GM19023 (cell line): Measurements from ENCODE around the gene GRIN2A.
"Not testable (repeated sequence)": the region's sequence is repeated elsewhere in the genome, so short reads cannot be mapped to it uniquely, and the experiment has no call there.

Source experiments
- ATAC-seq: cut with Tn5 transposase; IDR thresholded peaks from one replicate; pipeline ENCODE4 v1.9.1; 2021; ENCODE audit warnings: mild to moderate bottlenecking, moderate library complexity; ENCODE audit not compliant: unreplicated experiment

GRIN2A gene

GRCh38 chr16:9932000-9932399, 250.2 kb downstream of the GRIN2A start:
- ATAC-seq, result no peak

- ATAC-seq, result no peak
Observed at GRCh38 chr16:9929836-9930235, 252.4 kb downstream of the GRIN2A start.

GRCh38 chr16:9929313-9929712, 252.9 kb downstream of the GRIN2A start:
- ATAC-seq, result no peak

- ATAC-seq, result no peak
Observed at GRCh38 chr16:9922441-9922840, 259.8 kb downstream of the GRIN2A start.

- no peak for ATAC-seq
Observed at GRCh38 chr16:9921997-9922396, 260.2 kb downstream of the GRIN2A start.

GRCh38 chr16:9919460-9919859, 262.8 kb downstream of the GRIN2A start:
- no peak for ATAC-seq

GRCh38 chr16:9917691-9918090, 264.5 kb downstream of the GRIN2A start:
- no peak for ATAC-seq

- no peak for ATAC-seq
Observed at GRCh38 chr16:9913604-9914326, 268.5 kb downstream of the GRIN2A start.

GRCh38 chr16:9911989-9912388, 270.2 kb downstream of the GRIN2A start:
- ATAC-seq, result no peak

- ATAC-seq, result no peak
Observed at GRCh38 chr16:9911231-9911630, 271.0 kb downstream of the GRIN2A start.

- ATAC-seq, result no peak
Observed at GRCh38 chr16:9909072-9909825, 273.0 kb downstream of the GRIN2A start.

- no peak for ATAC-seq
Observed at GRCh38 chr16:9908613-9909012, 273.6 kb downstream of the GRIN2A start.

GRCh38 chr16:9907752-9908151, 274.5 kb downstream of the GRIN2A start:
- ATAC-seq, result no peak

- no peak for ATAC-seq
Observed at GRCh38 chr16:9906218-9906617, 276.0 kb downstream of the GRIN2A start.

GRCh38 chr16:9904526-9904925, 277.7 kb downstream of the GRIN2A start:
- no peak for ATAC-seq

GRCh38 chr16:9900576-9900975, 281.7 kb downstream of the GRIN2A start:
- no peak for ATAC-seq

- ATAC-seq, result no peak
Observed at GRCh38 chr16:9898555-9898954, 283.7 kb downstream of the GRIN2A start.

- no peak for ATAC-seq
Observed at GRCh38 chr16:9898124-9898523, 284.1 kb downstream of the GRIN2A start.

- no peak for ATAC-seq
Observed at GRCh38 chr16:9895817-9896216, 286.4 kb downstream of the GRIN2A start.

- ATAC-seq, result no peak
Observed at GRCh38 chr16:9885876-9886275, 296.4 kb downstream of the GRIN2A start.

- no peak for ATAC-seq
Observed at GRCh38 chr16:9885467-9885866, 296.8 kb downstream of the GRIN2A start.

- not testable (repeated sequence) for ATAC-seq
Observed at GRCh38 chr16:9875981-9876380, 306.2 kb downstream of the GRIN2A start.
